ENCODE data around the gene FAAH.

The FAAH gene

DNA sequence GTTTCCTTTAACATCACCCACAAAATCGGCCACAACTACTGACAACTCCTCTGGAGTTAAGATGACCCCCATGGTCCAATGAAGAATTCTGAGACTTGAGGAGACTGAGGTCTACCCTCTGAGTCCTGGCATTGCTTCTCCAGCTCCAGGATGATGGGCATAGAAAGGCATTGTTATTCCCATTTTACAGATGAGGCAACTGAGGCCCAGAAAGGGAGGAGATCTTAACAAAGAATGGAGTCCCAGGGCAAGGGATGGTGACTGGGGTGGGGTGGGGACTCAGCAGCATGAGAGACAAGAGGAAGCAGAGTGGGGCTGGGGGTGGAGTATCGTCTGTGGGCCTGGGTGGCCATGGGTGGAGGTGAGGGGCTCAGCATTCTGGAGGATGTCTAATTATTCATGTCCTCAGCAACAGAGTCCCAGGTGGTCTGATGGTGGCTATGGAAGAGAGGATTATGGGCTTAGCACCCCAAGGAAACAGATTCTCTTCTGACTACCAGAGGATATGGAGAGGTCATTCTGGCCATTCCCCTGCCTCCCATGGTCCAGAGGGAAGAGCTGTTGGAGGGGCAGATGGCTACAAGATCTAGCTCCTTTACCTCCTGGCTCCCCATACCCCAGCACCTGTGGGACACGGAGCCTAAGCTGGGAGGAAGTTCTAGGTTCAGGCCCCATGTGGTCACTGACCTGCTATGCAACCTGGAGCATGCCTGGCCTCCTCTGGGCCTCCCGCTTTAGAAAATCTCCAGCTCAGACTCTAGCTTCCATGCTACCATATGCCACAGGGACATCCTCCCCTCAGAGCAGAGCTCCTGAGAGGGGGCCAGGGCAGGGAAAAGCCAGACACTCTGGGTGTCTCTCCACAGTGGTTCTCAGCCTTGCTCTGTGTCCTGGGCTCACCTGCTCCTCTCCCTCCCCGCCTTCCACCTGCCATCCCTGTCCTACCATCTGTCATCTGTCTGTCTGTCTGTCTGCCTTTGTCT lies 58.1 kb downstream of the FAAH start:
- no peak for DNase-seq (ENCODE audit: low spot score)

DNA sequence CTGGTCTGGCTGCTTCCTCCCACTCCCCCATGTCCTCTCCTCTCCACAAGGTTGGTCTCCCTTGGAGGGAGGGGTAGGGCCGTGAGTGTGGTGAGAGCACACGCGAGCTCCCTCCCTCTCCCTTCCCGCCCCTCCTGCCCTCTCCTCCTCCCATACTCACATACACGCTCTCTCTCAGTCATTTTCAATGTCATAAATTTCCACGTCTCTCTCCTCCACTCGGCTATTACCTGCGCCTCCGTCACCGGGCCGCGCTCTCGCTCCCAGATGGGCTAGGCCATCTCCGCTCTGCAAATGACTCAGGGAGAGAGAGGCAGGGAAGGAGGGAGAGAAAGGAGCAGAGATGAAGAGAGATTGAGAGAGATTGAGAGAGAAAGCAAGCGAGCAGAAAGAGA lies 58.8 kb downstream of the FAAH start:
- no peak for DNase-seq (ENCODE audit: low spot score)

GRCh38 chr1:46453449-46453848 lies 59.3 kb downstream of the FAAH start:
- DNase-seq (ENCODE audit: low spot score): no peak

DNA sequence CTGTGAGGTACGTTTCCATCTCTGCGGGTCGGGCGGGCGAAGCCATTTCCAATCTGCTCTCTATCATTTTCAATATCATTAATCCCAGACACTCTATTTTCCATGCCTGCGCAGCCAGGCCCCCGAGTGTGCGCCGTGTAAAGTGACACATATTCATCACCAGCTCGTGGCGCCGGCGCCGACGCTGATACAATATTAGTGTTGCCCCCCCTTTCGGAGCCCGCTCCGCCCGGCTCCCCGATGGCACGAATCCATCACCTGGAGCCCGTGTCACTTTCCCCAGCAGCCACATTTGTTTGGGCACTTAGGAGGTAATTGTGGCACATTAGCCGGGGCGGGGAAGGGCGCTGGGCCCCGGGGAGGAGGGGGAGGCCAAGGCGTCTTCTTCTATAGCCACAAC lies 61.8 kb downstream of the FAAH start:
- DNase-seq (ENCODE audit: low spot score): no peak

- no peak for DNase-seq (ENCODE audit: low spot score)
Observed at GRCh38 chr1:46456411-46456963, 62.4 kb downstream of the FAAH start.

- no peak for DNase-seq (ENCODE audit: low spot score)
Observed at GRCh38 chr1:46457178-46457577, 63.1 kb downstream of the FAAH start.

GRCh38 chr1:46458190-46458589 lies 64.1 kb downstream of the FAAH start:
- DNase-seq (ENCODE audit: low spot score): no peak

DNA sequence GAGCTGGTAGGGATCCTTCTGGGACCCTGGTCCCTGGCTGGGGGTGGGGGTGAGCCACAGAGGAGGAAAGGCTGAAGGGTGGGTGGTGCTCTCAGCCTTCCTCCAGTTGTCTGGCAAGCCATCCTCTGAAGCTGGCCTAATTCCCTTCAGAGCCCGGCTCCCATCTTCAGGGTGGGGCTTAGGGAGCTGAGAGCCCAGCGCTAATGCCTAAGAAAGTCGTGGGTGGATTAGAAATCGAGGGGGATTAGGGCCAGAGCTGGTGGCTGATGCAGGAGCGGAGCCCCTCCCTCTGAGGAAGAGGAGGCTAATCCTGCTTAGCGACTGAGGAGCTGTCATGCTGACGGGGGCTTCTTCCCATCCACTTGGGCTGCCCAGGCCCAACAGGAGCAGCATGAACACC lies 64.7 kb downstream of the FAAH start:
- DNase-seq (ENCODE audit: low spot score): no peak

DNA sequence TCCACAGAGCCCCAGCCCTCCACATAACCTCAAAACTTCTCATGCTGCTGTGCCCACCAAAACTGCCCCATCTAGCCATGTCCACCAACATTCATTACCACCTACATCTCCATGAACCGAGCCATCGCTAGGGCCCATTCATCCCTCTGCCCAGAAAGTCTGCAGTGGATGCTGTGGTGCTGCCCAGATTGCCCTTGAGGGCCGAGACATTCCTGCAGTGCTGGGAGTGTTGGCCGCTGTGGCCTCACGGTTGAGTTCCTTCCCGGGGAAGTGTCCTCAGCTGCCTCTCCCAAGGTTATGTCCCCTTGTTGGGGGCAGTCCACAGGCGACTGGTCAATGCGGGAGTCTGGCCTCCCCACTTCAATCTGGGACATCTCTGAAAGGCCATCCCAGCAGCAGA lies 65.2 kb downstream of the FAAH start:
- DNase-seq (ENCODE audit: low spot score): no peak

DNA sequence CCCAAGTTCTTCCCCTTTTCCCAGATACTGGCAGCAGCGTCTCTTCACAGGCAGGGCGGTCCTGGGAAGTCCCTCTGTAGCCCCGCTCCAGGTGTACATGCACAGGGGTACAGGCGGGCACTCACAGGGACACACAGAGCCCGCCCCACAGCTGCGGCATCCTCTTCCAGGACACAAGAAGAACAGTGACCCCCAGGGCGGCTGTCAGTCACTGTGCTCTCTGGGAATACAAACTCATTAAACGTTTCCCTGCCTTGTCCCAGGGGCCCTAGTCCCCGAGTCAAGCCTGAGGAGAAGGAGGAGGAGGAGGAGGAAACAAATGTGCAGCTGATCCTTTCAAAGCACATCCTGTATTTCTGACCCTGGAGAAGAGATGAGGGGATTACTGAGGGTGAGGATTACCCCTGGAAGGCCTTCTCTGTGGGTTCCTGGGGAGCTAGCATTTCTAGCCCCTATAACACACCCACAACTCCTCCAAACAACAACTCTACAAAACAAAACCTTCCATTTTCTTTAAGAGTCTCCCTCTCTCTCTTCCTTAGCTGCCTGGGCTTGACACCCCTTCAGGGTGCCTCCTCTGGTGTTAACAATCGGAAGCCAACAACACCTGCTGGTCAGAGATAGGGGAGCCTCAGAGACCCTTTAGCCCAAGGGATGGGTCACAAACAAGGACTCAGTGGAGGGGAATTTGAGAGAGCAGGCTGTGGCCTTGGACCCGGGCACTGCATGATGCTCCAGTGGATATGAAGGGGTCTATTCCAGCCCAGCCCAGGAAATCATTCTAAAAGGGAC lies 67.1 kb downstream of the FAAH start:
- no peak for DNase-seq (ENCODE audit: low spot score)

DNA sequence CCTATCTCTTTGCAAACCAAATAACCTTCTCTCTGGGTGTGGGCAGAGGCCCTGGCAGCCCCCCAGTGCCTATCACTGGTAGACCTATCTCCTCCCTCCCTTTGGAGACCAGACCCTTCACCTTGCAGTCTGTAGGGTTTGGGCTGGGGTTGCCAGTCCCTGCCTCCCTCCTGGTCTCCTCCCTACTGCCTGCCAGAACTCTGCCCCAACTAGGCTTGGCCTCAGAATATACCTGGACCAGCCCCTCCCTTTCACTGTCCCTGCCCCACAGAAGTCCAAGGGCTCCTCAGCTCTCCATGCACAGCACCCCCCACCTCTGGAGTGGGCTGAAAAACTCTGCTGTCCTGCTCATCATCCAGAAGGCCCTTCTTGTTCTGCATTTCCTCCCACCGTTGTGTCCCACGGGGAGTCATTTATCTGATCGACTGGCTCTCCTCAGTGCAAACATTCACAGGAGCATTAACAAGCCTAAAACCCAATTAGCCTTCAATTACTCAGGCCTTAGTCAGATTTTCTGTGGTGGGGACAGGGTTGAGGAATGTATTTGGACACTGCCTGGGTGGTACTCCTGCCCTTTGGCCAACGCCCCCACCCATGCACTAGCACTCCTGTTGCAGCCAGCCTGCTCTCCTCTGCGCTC lies 67.8 kb downstream of the FAAH start:
- DNase-seq (ENCODE audit: low spot score): no peak

Measured in COLO829 (cell line).